ENCODE results near the gene CREBBP. TPM values are rescaled to one million over a fixed set of nuclear protein-coding genes. Genes with fewer than 3 reads are reported as not detected.

CREBBP gene
- total and polyA plus RNA-seq, 9 donors = 35.6 to 94.5 (median 78.3) TPM

DNA sequence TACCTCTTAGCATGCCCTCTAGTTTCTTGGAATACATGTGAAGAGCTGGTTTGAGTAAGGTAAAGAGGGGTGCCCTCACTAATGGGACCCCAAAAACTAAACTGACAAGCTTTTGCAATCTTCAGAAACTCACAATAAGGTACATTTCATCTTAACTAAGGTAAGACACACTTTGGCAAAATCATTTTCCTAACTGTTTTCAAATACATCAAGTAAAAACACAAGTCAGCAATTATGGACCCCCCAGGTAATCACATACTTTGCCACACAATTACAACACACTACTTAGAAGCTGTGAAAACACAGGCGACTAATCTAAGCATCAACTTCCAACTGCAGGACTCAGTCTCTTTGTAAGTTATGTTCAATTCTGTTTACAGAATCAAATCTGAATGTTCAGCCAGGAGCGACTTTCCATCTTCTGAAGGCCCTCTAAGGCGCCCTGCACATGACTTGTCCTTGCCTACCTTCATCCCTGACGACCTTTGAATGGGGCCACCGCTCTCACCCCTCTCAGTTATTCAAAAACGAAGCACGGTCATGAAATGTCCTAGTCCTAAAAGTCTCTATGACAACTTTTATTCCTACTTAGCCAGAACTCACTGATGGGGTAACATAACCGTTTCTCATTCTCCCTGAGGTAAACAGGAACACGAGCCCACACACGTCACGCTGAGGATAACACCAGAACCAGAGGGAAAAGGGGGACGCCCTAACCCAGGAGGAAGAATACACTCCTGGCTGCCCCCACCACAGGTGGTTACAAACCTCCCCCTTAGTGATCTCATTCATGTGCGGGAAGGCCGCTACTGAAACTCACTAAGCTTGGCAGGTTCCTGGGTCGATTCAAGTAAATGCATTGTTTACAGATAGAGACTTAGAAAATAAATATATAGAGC, 5.5 kb downstream of the CREBBP start:
- Histone ChIP-seq H3K4me1 (ENCODE audit: insufficient read depth) (peaks cover 42% of the 10 kb centered on the region), H3K27ac (no peak overlapping the region), H3K27me3 (no peaks in the 10 kb centered on the region), H3K4me3 (no peak overlapping the region), H3K9me3 (no peaks in the 10 kb centered on the region), H3K36me3 (no peaks in the 10 kb centered on the region)
- DNase-seq = no peak
- no peak for TF ChIP-seq POLR2A (IDR thresholded peaks at IDR 0.05)
- no peak for TF ChIP-seq CTCF (IDR thresholded peaks at IDR 0.05)
- TF ChIP-seq EP300 (IDR thresholded peaks at IDR 0.05) = no peak
- intact Hi-C loops (cut with DNase I) = loop anchor here in 2 of 4 donors (5.0 to 10.0 kb wide), 3 partner anchors 77 to 183 kb away; no protein-coding TSS in a partner anchor
- WGBS, 3 donors = 73 to 77% (median 77%) methylated on average over 15 of the region's 15 CpGs

GRCh38 chr16:3874242-3874641, 6.3 kb downstream of the CREBBP start:
- no peaks in the 10 kb centered on the region for H3K9me3 ChIP-seq
- H3K27me3 ChIP-seq = no peaks in the 10 kb centered on the region
- peaks cover 45% of the 10 kb centered on the region for H3K4me1 ChIP-seq (ENCODE audit: insufficient read depth)
- DNase-seq = no peak
- WGBS, 3 donors = 80 to 81% (median 80%) methylated on average over 8 of the region's 8 CpGs
- no peaks in the 10 kb centered on the region for H3K36me3 ChIP-seq
- TF ChIP-seq CTCF (IDR thresholded peaks at IDR 0.05) = no peak
- TF ChIP-seq EP300 (IDR thresholded peaks at IDR 0.05) = no peak
- no peak for TF ChIP-seq POLR2A (IDR thresholded peaks at IDR 0.05)
- H3K4me3 ChIP-seq = no peak overlapping the region
- intact Hi-C loops (cut with DNase I) = loop anchor here in 1 of 4 donors (10.0 kb wide), 1 partner anchor 99 kb away; no protein-coding TSS in a partner anchor
- H3K27ac ChIP-seq = no peak overlapping the region

- no peak for DNase-seq
- no peaks in the 10 kb centered on the region for H3K27me3 ChIP-seq
- no peak overlapping the region for H3K27ac ChIP-seq
- no peaks in the 10 kb centered on the region for H3K9me3 ChIP-seq
- no peaks in the 10 kb centered on the region for H3K36me3 ChIP-seq
- no peak overlapping the region for H3K4me3 ChIP-seq
- intact Hi-C loops (cut with DNase I) = loop anchor here in 1 of 4 donors (10.0 kb wide), 1 partner anchor 99 kb away; no protein-coding TSS in a partner anchor
- H3K4me1 ChIP-seq (ENCODE audit: insufficient read depth) = peaks cover 47% of the 10 kb centered on the region
- WGBS, 3 donors = 78% methylated on average over 13 of the region's 13 CpGs
- TF ChIP-seq EP300 (IDR thresholded peaks at IDR 0.05) (no peak), CTCF (IDR thresholded peaks at IDR 0.05) (no peak), POLR2A (IDR thresholded peaks at IDR 0.05) (no peak)
These were observed 6.9 kb downstream of the CREBBP start for GRCh38 chr16:3873482-3874173.

- Histone ChIP-seq H3K9me3 (no peaks in the 10 kb centered on the region), H3K27me3 (no peaks in the 10 kb centered on the region), H3K36me3 (no peaks in the 10 kb centered on the region), H3K27ac (no peak overlapping the region), H3K4me3 (peak overlapping the region; percentile 1), H3K4me1 (ENCODE audit: insufficient read depth) (peaks cover 46% of the 10 kb centered on the region)
- WGBS, 3 donors = 55 to 56% (median 56%) methylated on average over 12 of the region's 12 CpGs
- intact Hi-C loops (cut with DNase I) = loop anchor here in 1 of 4 donors (10.0 kb wide), 1 partner anchor 98 kb away; no protein-coding TSS in a partner anchor
- DNase-seq = no peak
- no peak for TF ChIP-seq CTCF (IDR thresholded peaks at IDR 0.05)
These were observed 8.2 kb downstream of the CREBBP start for GRCh38 chr16:3872216-3872895.
